GM12878 (cell line): Measurements from ENCODE around the gene HCFC2. TPM values are rescaled to one million over a fixed set of nuclear protein-coding genes. Genes with fewer than 3 reads are reported as not detected.

Experiments
- ATAC-seq: fragments of 200-7000 bp; cut with Tn5 transposase; 3 replicates; pipeline ENCODE4 v1.9.1; 2020; ENCODE audit warnings: mild to moderate bottlenecking, moderate library complexity
- BruUV-seq: library from RNA; stranded (reverse); fragments of 400-500 nt; replicated peaks from 2 replicates; lab custom pipeline; 2021; lab: Mats Ljungman, UMichigan
- CTCF ChIA-PET: fragments of 300-600 bp; sonication (Branson Sonifier 250); formaldehyde crosslinking; extraction: SDS; loops from one replicate; lab custom pipeline; 2021; ENCODE audit warnings: inconsistent platforms; lab: Yijun Ruan, JAX
- POLR2A ChIA-PET: fragments of 350-600 bp; formaldehyde crosslinking; extraction: SDS; loops from one replicate; lab custom pipeline; 2021; ENCODE audit warnings: inconsistent platforms; lab: Charles Lee
- RAD21 ChIA-PET: fragments of 300-600 bp; sonication (Branson Sonifier 250); formaldehyde crosslinking; loops from one replicate; lab custom pipeline; 2023; ENCODE audit warnings: antibody characterized with exemption; ENCODE audit not compliant: unreplicated experiment; lab: Charles Lee
- SMC1A ChIA-PET: fragments of 300-600 bp; sonication (Branson Sonifier 250); formaldehyde crosslinking; loops from one replicate; lab custom pipeline; 2023; ENCODE audit not compliant: unreplicated experiment, uncharacterized antibody; lab: Charles Lee
- DNase-seq: peaks from one replicate; pipeline ENCODE4 v3.0.0-alpha.2; 2011; ENCODE audit warnings: low read depth, low spot score
- FAIRE-seq: peaks from 3 replicates; lab custom pipeline; 2011; peaks lifted over from hg19 to GRCh38; lab: Jason Lieb, UNC
- H2AFZ ChIP-seq: 2 replicates; pipeline ENCODE4 v1.6.0; 2011; ENCODE audit warnings: low read depth, low read length, control low read depth; ENCODE audit not compliant: control insufficient read depth
- H3K27ac ChIP-seq: 2 replicates; pipeline ENCODE4 v1.5.1; 2011; ENCODE audit warnings: control low read depth; ENCODE audit not compliant: control insufficient read depth, insufficient read depth
- H3K27me3 ChIP-seq, 2 experiments: replicated peaks in 1 of 2; 2 replicates each; pipeline versions ENCODE4 v1.6.0 to v1.6.1; 2011; ENCODE audit warnings: low read length in 1 of 2; ENCODE audit not compliant: control insufficient read depth in 2 of 2, insufficient read depth in 2 of 2
- H3K36me3 ChIP-seq, 2 experiments: 2 replicates each; pipeline ENCODE4 v1.5.1; 2011; ENCODE audit warnings: low read length in 1 of 2; ENCODE audit not compliant: control insufficient read depth in 2 of 2, insufficient read depth in 2 of 2
- H3K4me1 ChIP-seq: 2 replicates; pipeline ENCODE4 v1.6.1; 2011; ENCODE audit warnings: mild to moderate bottlenecking, low read length, moderate library complexity, mixed read lengths; ENCODE audit not compliant: control insufficient read depth, insufficient read depth
- H3K4me2 ChIP-seq: 2 replicates; pipeline ENCODE4 v1.6.0; 2011; ENCODE audit warnings: control low read depth; ENCODE audit not compliant: control insufficient read depth, insufficient read depth
- H3K4me3 ChIP-seq: fragments of 200-600 bp; sonication (generic); 2 replicates; pipeline ENCODE4 v1.5.1; 2016
- H3K79me2 ChIP-seq: 2 replicates; pipeline ENCODE4 v1.6.0; 2011; ENCODE audit warnings: low read length; ENCODE audit not compliant: control insufficient read depth, insufficient read depth
- H3K9ac ChIP-seq: 2 replicates; pipeline ENCODE4 v1.8.0; 2011; ENCODE audit warnings: low read length, control low read depth, mixed read lengths; ENCODE audit not compliant: control insufficient read depth, insufficient read depth
- H3K9me3 ChIP-seq: replicated peaks from 3 replicates; pipeline ENCODE4 v1.5.1; 2011; ENCODE audit warnings: mild to moderate bottlenecking, low read length; ENCODE audit not compliant: control insufficient read depth, insufficient read depth
- H4K20me1 ChIP-seq: 2 replicates; pipeline ENCODE4 v1.6.0; 2011; ENCODE audit not compliant: control insufficient read depth, insufficient read depth
- ASH2L ChIP-seq: fragments of 300-600, 200-600 bp; sonication (generic); IDR thresholded peaks from 2 replicates; pipeline ENCODE4 v1.6.1; 2017; ENCODE audit warnings: low read depth, mild to moderate bottlenecking, borderline replicate concordance
- BRCA1 ChIP-seq: IDR thresholded peaks from 2 replicates; pipeline ENCODE4 v1.6.1; 2011; ENCODE audit warnings: low read depth, low read length, improper control_type of control experiment
- HDAC6 ChIP-seq: fragments of 200-600 bp; sonication (generic); IDR thresholded peaks from one replicate; pipeline ENCODE4 v1.8.0; 2017; ENCODE audit warnings: antibody characterized with exemption; ENCODE audit not compliant: unreplicated experiment
- IKZF1 ChIP-seq: fragments of 450-650 bp; conservative IDR thresholded peaks from 2 replicates; pipeline ENCODE4 v1.6.1; 2017; ENCODE audit warnings: antibody characterized with exemption, mild to moderate bottlenecking
- MYB ChIP-seq: fragments of 150-350 bp; IDR thresholded peaks from 2 replicates; pipeline ENCODE4 v1.6.1; 2014; ENCODE audit warnings: mild to moderate bottlenecking, low read depth, low read length, borderline replicate concordance
- MYC ChIP-seq: IDR thresholded peaks from 2 replicates; pipeline ENCODE4 v1.6.1; 2011; ENCODE audit warnings: mild to moderate bottlenecking, low read length, moderate library complexity, inconsistent platforms; ENCODE audit not compliant: insufficient read depth, insufficient replicate concordance, insufficient read length, severe bottlenecking
- NFYB ChIP-seq: IDR thresholded peaks from 2 replicates; pipeline ENCODE4 v1.6.1; 2011; ENCODE audit warnings: low read depth, mild to moderate bottlenecking, low read length, improper control_type of control experiment, moderate library complexity; ENCODE audit not compliant: insufficient read depth
- POLR2AphosphoS2 ChIP-seq: IDR thresholded peaks from 2 replicates; pipeline ENCODE4 v1.6.1; 2011; ENCODE audit warnings: low read depth, mild to moderate bottlenecking, low read length, improper control_type of control experiment, moderate library complexity
- POLR2AphosphoS5 ChIP-seq: IDR thresholded peaks from 2 replicates; pipeline ENCODE4 v1.6.1; 2011; ENCODE audit warnings: mild to moderate bottlenecking, low read length, inconsistent platforms
- PRDM15 ChIP-seq: fragments of 450-650 bp; formaldehyde crosslinking; IDR thresholded peaks from 2 replicates; pipeline ENCODE4 v1.4.0; 2020; ENCODE audit warnings: mild to moderate bottlenecking, moderate library complexity
- RB1 ChIP-seq: fragments of 450-650 bp; formaldehyde crosslinking; IDR thresholded peaks from 2 replicates; pipeline ENCODE4 v1.6.1; 2017; ENCODE audit warnings: mild to moderate bottlenecking, borderline replicate concordance
- RCOR1 ChIP-seq: conservative IDR thresholded peaks from 2 replicates; pipeline ENCODE4 v1.6.1; 2012; ENCODE audit warnings: low read depth, low read length, improper control_type of control experiment
- SMAD1 ChIP-seq: fragments of 450-650 bp; IDR thresholded peaks from 2 replicates; pipeline ENCODE4 v1.6.1; 2018; ENCODE audit warnings: mild to moderate bottlenecking, low read depth; ENCODE audit not compliant: partially characterized antibody
- SP1 ChIP-seq: IDR thresholded peaks from one replicate; pipeline ENCODE4 v1.6.1; 2011; ENCODE audit warnings: low read depth, low read length
- STAT1 ChIP-seq: fragments of 450-650 bp; conservative IDR thresholded peaks from 2 replicates; pipeline ENCODE4 v1.6.1; 2014; ENCODE audit warnings: antibody characterized with exemption, mild to moderate bottlenecking
- TAF1 ChIP-seq: IDR thresholded peaks from 2 replicates; pipeline ENCODE4 v1.6.1; 2011; ENCODE audit warnings: mild to moderate bottlenecking, low read depth, low read length, borderline replicate concordance
- USF2 ChIP-seq: IDR thresholded peaks from 2 replicates; pipeline ENCODE4 v1.6.1; 2011; ENCODE audit warnings: low read depth, low read length, improper control_type of control experiment, borderline replicate concordance
- WGBS: methylation state at CpG from one replicate; pipeline ENCODE4 v1.1.6; 2016; ENCODE audit warnings: low lambda C conversion rate; ENCODE audit not compliant: insufficient replicate concordance, insufficient coverage; ENCODE audit errors: missing lambda C conversion rate; 5-methylcytosine and 5-hydroxymethylcytosine counted together
- in situ Hi-C: fragments of 300-500 bp; cut with MboI; formaldehyde crosslinking; loops from 9 replicates; pipeline ENCODE4 v1.14.3; 2018; ENCODE audit warnings: mixed read lengths
- intact Hi-C: fragments of 100-400 bp; cut with micrococcal nuclease; formaldehyde crosslinking; loops from one replicate; pipeline ENCODE4 v1.14.2; 2022; ENCODE audit not compliant: unreplicated experiment
- polyA plus RNA-seq, 11 experiments: library from polyadenylated mRNA; depleted of rRNA in 4 of 11; unstranded in 6 of 11; stranded (reverse) in 5 of 11; fragments of >200 nt; fragmentation: Nextera tagmentation in 4 of 11; fragmentation: Illumina TruSeq in 1 of 11; extraction: Ambion mirVana in 4 of 11; extraction: Trizol in 1 of 11; gene quantifications; 1 replicate in 1 of 11; 2 replicates in 10 of 11; pipeline versions ENCODE4 v1.2.1 to v1.2.3, GENCODE V29; 2011 to 2016; ENCODE audit warnings: inconsistent platforms in 2 of 11, missing spikeins in 2 of 11, low read depth in 1 of 11
- total RNA-seq, 4 experiments: library from RNA; depleted of rRNA in 3 of 4; stranded (reverse); fragments of >200 nt in 3 of 4; fragmentation: Illumina TruSeq in 1 of 4; extraction: Trizol in 1 of 4; gene quantifications; 2 replicates each; pipeline versions ENCODE4 v1.2.1 to v1.2.3, GENCODE V29; 2013 to 2021

The HCFC2 gene
- total and polyA plus RNA-seq, 10 of the 15 experiments (the other 5 are each of a cell fraction or from before 2014, with no cell fraction given) = 1.8 to 14.2 (median 9.3) TPM

GRCh38 chr12:104044158-104044557, 20.2 kb upstream of the HCFC2 start:
- BruUV-seq = no TSS peak
- no peaks in the 10 kb centered on the region for H3K36me3 ChIP-seq
- H2AFZ ChIP-seq = no peak overlapping the region
- H3K9me3 ChIP-seq = no peaks in the 10 kb centered on the region
- POLR2A ChIA-PET = no interaction called here
- intact Hi-C loops = no loop called here
- no peaks in the 10 kb centered on the region for H4K20me1 ChIP-seq
- in situ Hi-C loops = no loop called here
- H3K9ac ChIP-seq = no peak overlapping the region
- 76% methylated on average over 3 of the region's 3 CpGs for WGBS
- no peak overlapping the region for H3K27ac ChIP-seq
- no peak for ATAC-seq
- RAD21 ChIA-PET = no interaction called here
- no peaks in the 10 kb centered on the region for H3K79me2 ChIP-seq
- CTCF ChIA-PET = no interaction called here
- no peak overlapping the region for H3K4me3 ChIP-seq
- FAIRE-seq = no peak
- no peak for TF ChIP-seq BRCA1
- TF ChIP-seq PRDM15 (CRISPR knock-in tag) = no peak
- TF ChIP-seq IKZF1 = no peak
- no peak for TF ChIP-seq NFYB
- no peak for TF ChIP-seq ASH2L
- TF ChIP-seq USF2 = no peak
- no peak for TF ChIP-seq POLR2AphosphoS2
- TF ChIP-seq RCOR1 = no peak
- TF ChIP-seq SP1 = no peak
- no peak for TF ChIP-seq SMAD1
- TF ChIP-seq MYC = no peak
- no peak for TF ChIP-seq POLR2AphosphoS5
- TF ChIP-seq HDAC6 = no peak
- no peak for TF ChIP-seq STAT1
- no peak for TF ChIP-seq MYB
- TF ChIP-seq RB1 = no peak
- no peak for TF ChIP-seq TAF1
- no peaks in the 10 kb centered on the region for H3K27me3 ChIP-seq
- H3K4me2 ChIP-seq = no peak overlapping the region
- no peaks in the 10 kb centered on the region for H3K4me1 ChIP-seq
- SMC1A ChIA-PET = no interaction called here
- no peak for DNase-seq
